ENCODE measurements around the gene KLHL14.

- TF ChIP-seq FOXM1 (IDR thresholded peaks at IDR 0.05; ENCODE audit: borderline replicate concordance): no peak
- TF ChIP-seq ELF4 (IDR thresholded peaks at IDR 0.05): no peak
- TF ChIP-seq NFRKB (IDR thresholded peaks at IDR 0.05): no peak
- no peak for TF ChIP-seq ZNF384 (IDR thresholded peaks at IDR 0.05)
- TF ChIP-seq ARNT (IDR thresholded peaks at IDR 0.05): no peak
- no peak for TF ChIP-seq L3MBTL2 (conservative IDR thresholded peaks at IDR 0.05)
- no peak for TF ChIP-seq BHLHE40 (IDR thresholded peaks at IDR 0.05; ENCODE audit: borderline replicate concordance)
- TF ChIP-seq LEF1 (IDR thresholded peaks at IDR 0.05; ENCODE audit: borderline replicate concordance): no peak
- TF ChIP-seq FOXK2 (IDR thresholded peaks at IDR 0.05): no peak
- no peak for TF ChIP-seq SUZ12 (IDR thresholded peaks at IDR 0.05)
Measured at GRCh38 chr18:32802591-32803451, 30.0 kb upstream of the KLHL14 start.

Measured in HEK293T (cell line).